Measurements from ENCODE around the gene RASIP1.
"Not testable (repeated sequence)": the region's sequence is repeated elsewhere in the genome, so short reads cannot be mapped to it uniquely, and the experiment has no call there.

The RASIP1 gene

DNA sequence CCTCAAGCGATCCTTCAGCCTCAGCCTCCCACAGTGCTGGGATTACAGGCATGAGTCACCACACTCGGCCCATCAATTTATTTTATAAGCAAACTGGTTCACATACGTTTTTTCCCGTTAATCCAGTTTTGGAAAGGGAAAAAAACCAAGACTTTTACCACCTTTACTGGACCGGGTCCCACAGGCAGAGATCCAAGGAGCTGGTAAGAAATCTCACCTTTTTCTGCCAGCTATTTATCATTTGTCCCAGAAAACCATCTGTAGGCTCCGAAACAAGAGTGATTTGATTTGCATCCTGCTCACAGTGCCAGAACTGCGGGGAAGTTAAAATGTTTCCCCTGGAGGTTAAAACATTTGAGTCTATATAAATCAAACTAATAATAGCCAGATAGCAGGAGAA is 51.0 kb downstream of the RASIP1 start:
- no peak overlapping the region for H3K4me3 ChIP-seq (ENCODE audit: low read depth, low read length)
- TF ChIP-seq, protein P1, sequence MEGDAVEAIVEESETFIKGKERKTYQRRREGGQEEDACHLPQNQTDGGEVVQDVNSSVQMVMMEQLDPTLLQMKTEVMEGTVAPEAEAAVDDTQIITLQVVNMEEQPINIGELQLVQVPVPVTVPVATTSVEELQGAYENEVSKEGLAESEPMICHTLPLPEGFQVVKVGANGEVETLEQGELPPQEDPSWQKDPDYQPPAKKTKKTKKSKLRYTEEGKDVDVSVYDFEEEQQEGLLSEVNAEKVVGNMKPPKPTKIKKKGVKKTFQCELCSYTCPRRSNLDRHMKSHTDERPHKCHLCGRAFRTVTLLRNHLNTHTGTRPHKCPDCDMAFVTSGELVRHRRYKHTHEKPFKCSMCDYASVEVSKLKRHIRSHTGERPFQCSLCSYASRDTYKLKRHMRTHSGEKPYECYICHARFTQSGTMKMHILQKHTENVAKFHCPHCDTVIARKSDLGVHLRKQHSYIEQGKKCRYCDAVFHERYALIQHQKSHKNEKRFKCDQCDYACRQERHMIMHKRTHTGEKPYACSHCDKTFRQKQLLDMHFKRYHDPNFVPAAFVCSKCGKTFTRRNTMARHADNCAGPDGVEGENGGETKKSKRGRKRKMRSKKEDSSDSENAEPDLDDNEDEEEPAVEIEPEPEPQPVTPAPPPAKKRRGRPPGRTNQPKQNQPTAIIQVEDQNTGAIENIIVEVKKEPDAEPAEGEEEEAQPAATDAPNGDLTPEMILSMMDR (IDR thresholded peaks at IDR 0.05; ENCODE audit: low read depth, low read length), result no peak

DNA sequence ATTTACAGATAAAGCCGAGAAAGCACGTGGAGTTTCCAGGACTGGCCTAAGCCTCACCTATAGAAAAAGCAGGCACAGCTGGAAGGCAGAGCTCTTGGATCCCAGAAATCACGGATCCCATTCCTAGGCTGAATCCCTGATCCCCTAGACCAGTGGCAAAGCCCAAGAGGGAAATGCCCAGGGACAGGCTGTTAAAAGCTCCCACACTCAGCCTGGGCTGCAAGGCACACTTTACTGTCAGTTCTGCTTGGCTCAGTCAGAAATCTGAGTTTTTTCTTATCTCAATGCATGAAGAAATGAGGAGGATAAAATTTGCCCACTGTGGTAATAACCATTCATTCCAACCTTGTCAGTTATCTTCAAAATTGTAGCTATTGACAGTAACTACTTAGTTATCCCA is 52.6 kb downstream of the RASIP1 start:
- TF ChIP-seq, protein P1 (IDR thresholded peaks at IDR 0.05; ENCODE audit: low read depth, low read length), result no peak
- H3K4me3 ChIP-seq (ENCODE audit: low read depth, low read length), result no peak overlapping the region

- H3K4me3 ChIP-seq (ENCODE audit: low read depth, low read length), result not testable (repeated sequence)
Measured at GRCh38 chr19:48686637-48687036, 53.8 kb downstream of the RASIP1 start.

DNA sequence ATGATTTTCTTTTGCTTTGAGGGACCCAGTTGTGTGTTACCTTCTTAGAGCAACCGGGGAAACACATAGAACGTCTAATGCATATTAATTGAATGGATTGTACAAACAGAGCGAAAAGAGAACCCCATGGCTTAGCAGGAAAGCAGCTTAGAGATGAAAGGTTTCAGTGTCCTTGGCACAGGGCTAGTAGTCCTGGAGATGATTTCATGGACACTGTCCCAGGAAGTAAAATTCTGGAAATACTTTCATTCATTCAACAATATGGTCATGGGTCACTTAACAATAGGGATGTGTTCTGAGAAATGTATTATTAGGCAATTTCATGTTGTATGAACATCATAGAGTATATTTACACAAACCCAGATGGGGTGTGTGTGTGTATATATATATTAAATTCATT is 54.3 kb downstream of the RASIP1 start:
- TF ChIP-seq, protein P1 (IDR thresholded peaks at IDR 0.05; ENCODE audit: low read depth, low read length), result no peak
- H3K4me3 ChIP-seq (ENCODE audit: low read depth, low read length), result no peak overlapping the region

- H3K4me3 ChIP-seq (ENCODE audit: low read depth, low read length), result no peak overlapping the region
- TF ChIP-seq, protein P1 (IDR thresholded peaks at IDR 0.05; ENCODE audit: low read depth, low read length), result no peak
Measured at GRCh38 chr19:48685583-48685982, 54.8 kb downstream of the RASIP1 start.

DNA sequence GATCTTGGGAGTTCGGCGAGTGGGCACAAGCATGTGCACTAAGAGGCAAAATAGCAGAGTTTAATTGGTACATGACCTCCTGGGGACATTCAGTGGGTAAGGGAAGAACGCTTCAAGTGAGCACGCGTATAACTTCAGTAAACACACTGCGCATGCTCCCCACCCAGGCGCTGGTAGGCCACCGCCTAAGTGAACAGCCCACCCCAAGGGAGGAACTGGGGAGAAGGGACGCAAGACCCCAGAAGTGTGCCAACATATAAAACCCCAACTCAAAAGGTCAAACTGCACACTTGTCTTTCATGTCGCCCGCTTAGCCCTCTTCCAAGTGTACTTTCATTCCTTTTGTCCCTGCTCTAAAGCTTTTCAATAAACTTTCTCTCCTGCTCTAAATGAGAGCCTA is 57.1 kb downstream of the RASIP1 start:
- H3K4me3 ChIP-seq (ENCODE audit: low read depth, low read length), result no peak overlapping the region
- TF ChIP-seq, protein P1 (IDR thresholded peaks at IDR 0.05; ENCODE audit: low read depth, low read length), result no peak

GRCh38 chr19:48681127-48681470 is 59.3 kb downstream of the RASIP1 start:
- no peak overlapping the region for H3K4me3 ChIP-seq (ENCODE audit: low read depth, low read length)
- TF ChIP-seq, protein P1 (IDR thresholded peaks at IDR 0.05; ENCODE audit: low read depth, low read length), result no peak

- TF ChIP-seq, protein P1 (IDR thresholded peaks at IDR 0.05; ENCODE audit: low read depth, low read length), result no peak
- no peak overlapping the region for H3K4me3 ChIP-seq (ENCODE audit: low read depth, low read length)
Measured at GRCh38 chr19:48680436-48681126, 59.8 kb downstream of the RASIP1 start.

DNA sequence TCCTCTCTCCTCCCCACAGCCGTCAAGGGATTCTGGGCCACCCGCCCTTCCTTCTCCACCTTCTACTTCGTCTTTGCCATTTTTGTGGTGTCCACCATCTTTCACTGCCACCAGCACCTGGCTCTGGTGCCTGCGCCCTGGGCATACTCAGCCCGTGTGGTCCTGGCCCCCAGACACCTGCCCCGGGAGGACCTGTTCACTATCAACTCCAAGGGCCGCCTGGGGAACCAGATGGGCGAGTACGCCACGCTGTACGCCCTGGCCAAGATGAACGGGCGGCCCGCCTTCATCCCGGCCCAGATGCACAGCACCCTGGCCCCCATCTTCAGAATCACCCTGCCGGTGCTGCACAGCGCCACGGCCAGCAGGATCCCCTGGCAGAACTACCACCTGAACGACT is 60.4 kb downstream of the RASIP1 start:
- not testable (repeated sequence) for H3K4me3 ChIP-seq (ENCODE audit: low read depth, low read length)
